Skin of body (tissue), 2 donors: ENCODE data around the gene BCL11B. TPM values are rescaled to one million over a fixed set of nuclear protein-coding genes. Genes with fewer than 3 reads are reported as not detected.

Source experiments
- DNase-seq: peaks from one replicate; lab custom pipeline; 2025; lab: John Stamatoyannopoulos, UW
- total RNA-seq: library from RNA; depleted of rRNA; stranded (reverse); fragments of >200 nt; gene quantifications from one replicate; pipeline ENCODE4 v1.2.3, GENCODE V29; 2014

BCL11B gene
- total RNA-seq, 1 donor from 2014 or later = 17.6 TPM

DNA sequence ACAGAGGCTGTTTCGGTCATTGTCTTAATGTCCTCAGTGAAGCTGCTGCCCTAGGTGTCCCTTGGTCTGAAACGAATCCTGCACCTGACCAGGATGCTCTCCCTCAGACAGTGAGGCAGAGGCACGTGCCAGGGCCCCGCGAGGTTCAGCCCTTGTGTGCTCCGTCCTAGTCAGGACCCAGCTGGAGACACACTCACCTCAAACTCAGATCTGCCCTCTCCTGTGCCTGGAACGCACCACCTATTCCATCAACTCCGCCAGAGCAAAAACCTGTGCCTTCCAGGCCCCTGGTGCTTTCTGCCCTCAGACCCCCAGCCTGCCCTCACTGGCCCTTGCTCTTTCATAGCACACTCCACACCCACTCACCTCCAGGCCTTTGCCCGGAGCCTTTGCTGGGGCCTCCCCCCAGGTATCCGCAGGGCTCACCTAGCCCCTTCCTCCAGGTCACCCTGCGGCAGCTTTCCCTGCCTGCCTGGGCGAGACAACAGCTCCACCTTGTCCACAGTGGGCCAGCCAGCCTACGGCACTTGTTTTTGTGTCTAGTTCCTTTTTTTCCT lies 150.6 kb downstream of the BCL11B start:
- DNase-seq = no peak

DNA sequence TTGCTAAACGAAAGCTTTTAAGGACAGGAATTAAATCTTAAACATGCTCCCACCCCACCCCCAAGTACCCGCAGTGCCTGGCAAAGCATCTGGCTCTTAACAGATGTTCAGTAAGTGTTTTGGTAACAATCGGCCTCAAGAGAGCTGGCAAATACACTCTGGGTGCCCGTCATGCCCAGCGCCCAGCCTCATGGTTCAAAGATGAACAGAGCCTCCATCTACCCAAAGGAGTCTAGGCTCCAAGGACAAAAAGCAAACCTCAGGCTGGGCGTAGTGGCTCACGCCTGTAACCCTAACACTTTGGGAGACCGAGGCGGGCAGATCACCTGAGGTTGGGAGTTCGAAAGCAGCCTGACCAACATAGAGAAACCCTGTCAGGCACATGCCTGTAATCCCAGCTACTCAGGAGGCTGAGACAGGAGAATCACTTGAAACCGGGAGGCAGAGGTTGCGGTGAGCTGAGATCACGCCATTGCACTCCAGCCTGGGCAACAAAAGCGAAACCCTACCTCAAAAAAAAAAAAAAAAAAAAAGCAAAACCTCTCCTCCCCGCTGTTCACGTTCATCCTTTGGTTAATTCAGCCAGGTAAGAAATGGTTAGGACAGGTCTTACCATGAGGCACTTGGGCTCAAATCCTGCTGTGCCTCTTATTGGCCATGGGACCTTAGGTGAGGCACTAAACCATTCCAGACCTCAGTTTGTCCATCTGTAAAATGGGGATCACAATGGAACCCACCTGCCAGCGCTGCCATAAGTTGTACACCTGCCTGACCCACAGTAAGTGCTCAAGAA lies 151.3 kb downstream of the BCL11B start:
- no peak for DNase-seq

DNA sequence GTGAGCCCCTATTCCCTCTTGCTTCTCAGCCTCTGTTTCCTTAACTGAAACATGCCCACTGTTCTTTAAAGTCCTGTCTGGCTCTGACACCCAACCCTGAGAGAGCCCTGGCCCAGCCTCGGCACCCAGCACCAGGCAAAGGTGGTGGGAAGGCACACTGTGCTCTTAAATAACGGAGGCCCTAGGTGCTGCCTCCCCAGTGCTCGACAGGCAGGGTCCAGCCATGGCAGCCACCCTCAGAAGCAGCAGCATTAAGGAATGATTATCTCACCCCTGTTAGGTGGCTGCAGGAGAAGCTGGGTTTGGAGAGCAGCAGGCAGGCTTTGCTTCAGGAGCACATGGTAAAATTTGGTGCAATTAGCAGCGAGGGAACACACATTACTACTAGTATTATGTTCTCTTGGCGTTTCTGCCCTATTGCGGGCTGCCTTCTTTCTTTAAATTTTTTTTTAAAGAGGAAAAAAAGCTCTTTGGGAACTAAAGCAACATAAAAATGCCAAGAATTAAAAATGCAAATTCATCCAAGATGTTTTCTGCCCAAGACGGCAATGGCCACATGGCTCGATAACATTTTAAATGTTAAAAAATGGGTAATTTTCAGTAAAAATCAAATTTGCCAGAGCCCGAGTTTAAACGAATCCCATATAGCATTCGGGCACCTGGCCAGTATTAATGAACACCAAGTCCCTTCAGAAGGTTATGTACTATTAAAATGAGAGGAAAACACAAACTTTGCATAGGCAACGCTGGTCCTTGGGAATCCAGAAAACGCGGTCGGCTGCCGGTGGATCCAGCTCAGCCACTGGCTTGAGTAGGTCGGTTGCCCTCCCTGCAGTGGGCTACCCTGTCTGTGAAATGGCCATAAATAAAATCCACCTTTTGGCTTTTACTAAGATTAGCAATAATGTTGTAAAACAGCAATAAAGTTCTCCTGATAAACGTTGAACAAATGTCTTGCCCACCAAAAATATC lies 152.2 kb downstream of the BCL11B start:
- no peak for DNase-seq

Other genes with a start within 250 kb of the BCL11B start
- gene SETD3, start 208.7 kb upstream of the BCL11B start, total RNA-seq = 40.7 TPM
- 64.6 TPM for gene CCNK, start 209.2 kb upstream of the BCL11B start, total RNA-seq